K562 (cell line): Measurements from ENCODE around the gene ERICH6B. TPM values are rescaled to one million over a fixed set of nuclear protein-coding genes. Genes with fewer than 3 reads are reported as not detected.
A peak's percentile ranks its signal among the peaks of the same experiment; 100 is the strongest.

Source experiments
- ATAC-seq: fragments of 200-7000 bp; cut with Tn5 transposase; 3 replicates; pipeline ENCODE4 v1.9.1; 2020; ENCODE audit warnings: moderate library complexity
- BruUV-seq: library from RNA; stranded (reverse); fragments of 400-500 nt; replicated peaks from 2 replicates; lab custom pipeline; 2021; lab: Mats Ljungman, UMichigan
- CTCF ChIA-PET: fragments of 300-600 bp; formaldehyde crosslinking; extraction: SDS; loops from one replicate; lab custom pipeline; 2021; ENCODE audit warnings: low intra/inter-chr PET ratio; lab: Yijun Ruan, JAX
- POLR2A ChIA-PET: fragments of 300-600, 350-650 bp; sonication (Branson Sonifier 250); formaldehyde crosslinking; extraction: SDS; loops from one replicate; lab custom pipeline; 2021; ENCODE audit warnings: antibody characterized with exemption, inconsistent platforms; lab: Yijun Ruan, JAX
- DNase-seq, 4 experiments: peaks; one replicate each; pipeline versions ENCODE4 v3.0.0 to v3.0.0-alpha.2; 2011 to 2018; ENCODE audit warnings: low spot score in 3 of 4, mixed read lengths in 3 of 4; ENCODE audit errors: extremely low read depth in 1 of 4
- FAIRE-seq: peaks from 2 replicates; lab custom pipeline; 2011; peaks lifted over from hg19 to GRCh38; lab: Jason Lieb, UNC
- H2AFZ ChIP-seq: 2 replicates; pipeline ENCODE4 v1.6.0; 2011; ENCODE audit warnings: low read depth, low read length, control low read depth, inconsistent platforms
- H3K27ac ChIP-seq: fragments of 200-600 bp; 3 replicates; pipeline ENCODE4 v1.8.0; 2011; ENCODE audit warnings: low read depth, mild to moderate bottlenecking, control low read depth, inconsistent platforms, low read length, moderate library complexity, mixed read lengths; ENCODE audit errors: extremely low read depth
- H3K27me3 ChIP-seq, 2 experiments: fragments of 300-600 bp in 1 of 2; 2 replicates in 1 of 2; 3 replicates in 1 of 2; pipeline versions ENCODE4 v1.6.0 to v1.8.0; 2011; ENCODE audit warnings: inconsistent platforms in 2 of 2, low read length in 2 of 2, mild to moderate bottlenecking in 1 of 2, mixed read lengths in 1 of 2, moderate library complexity in 1 of 2; ENCODE audit not compliant: control insufficient read depth in 2 of 2, insufficient read depth in 2 of 2
- H3K36me3 ChIP-seq: fragments of 300-600 bp; 3 replicates; pipeline ENCODE4 v1.8.0; 2011; ENCODE audit warnings: mild to moderate bottlenecking, low read length, inconsistent platforms; ENCODE audit not compliant: control insufficient read depth, insufficient read depth
- H3K4me1 ChIP-seq, 2 experiments: fragments of 200-600 bp in 1 of 2; replicated peaks in 1 of 2; 2 replicates in 1 of 2; 3 replicates in 1 of 2; pipeline versions ENCODE4 v1.5.1 to v1.8.0; 2011; ENCODE audit warnings: inconsistent platforms in 2 of 2, low read length in 2 of 2, mild to moderate bottlenecking in 1 of 2, mixed read lengths in 1 of 2, moderate library complexity in 1 of 2; ENCODE audit not compliant: control insufficient read depth in 2 of 2, insufficient read depth in 2 of 2
- H3K4me2 ChIP-seq: 2 replicates; pipeline ENCODE4 v1.6.1; 2011; ENCODE audit warnings: low read length, control low read depth, inconsistent platforms, mixed read lengths; ENCODE audit not compliant: insufficient read depth
- H3K4me3 ChIP-seq: fragments of 200-600 bp; sonication (generic), shearing (Covaris generic); 2 replicates; pipeline ENCODE4 v1.5.1; 2016; ENCODE audit warnings: control low read depth, inconsistent platforms
- H3K79me2 ChIP-seq: fragments of 200-600 bp; 3 replicates; pipeline ENCODE4 v1.8.0; 2011; ENCODE audit warnings: low read length, inconsistent platforms; ENCODE audit not compliant: control insufficient read depth, insufficient read depth
- H3K9ac ChIP-seq, 2 experiments: 2 replicates each; pipeline versions ENCODE4 v1.6.0 to v1.6.1; 2011; ENCODE audit warnings: low read depth in 2 of 2, low read length in 2 of 2, control low read depth in 1 of 2, inconsistent platforms in 1 of 2, mild to moderate bottlenecking in 1 of 2, mixed read lengths in 1 of 2; ENCODE audit not compliant: insufficient read depth in 1 of 2
- H3K9me1 ChIP-seq: one replicate; pipeline ENCODE4 v1.6.0; 2011; ENCODE audit warnings: inconsistent platforms, mild to moderate bottlenecking, low read length, moderate library complexity; ENCODE audit not compliant: control insufficient read depth, insufficient read depth
- H3K9me3 ChIP-seq: replicated peaks from 2 replicates; pipeline ENCODE4 v1.5.1; 2011; ENCODE audit warnings: low read depth, low read length, inconsistent platforms; ENCODE audit not compliant: control insufficient read depth, insufficient read depth
- H4K20me1 ChIP-seq: replicated peaks from 2 replicates; pipeline ENCODE4 v1.6.1; 2011; ENCODE audit warnings: low read length, inconsistent platforms, mixed read lengths; ENCODE audit not compliant: control insufficient read depth, insufficient read depth
- CTCF ChIP-seq, 3 experiments: IDR thresholded peaks in 2 of 3; conservative IDR thresholded peaks in 1 of 3; 2 replicates each; pipeline ENCODE4 v1.5.1; 2011 to 2012; ENCODE audit warnings: low read length in 3 of 3, mild to moderate bottlenecking in 3 of 3, control low read depth in 2 of 3, improper control_type of control experiment in 1 of 3, inconsistent platforms in 1 of 3, low read depth in 1 of 3, mixed read lengths in 1 of 3, moderate library complexity in 1 of 3; ENCODE audit not compliant: insufficient read depth in 2 of 3
- FOXP4 ChIP-seq: sonication (generic); formaldehyde crosslinking; IDR thresholded peaks from 2 replicates; pipeline ENCODE4 v1.8.0; 2022; ENCODE audit warnings: mild to moderate bottlenecking, missing genetic modification reagents, borderline replicate concordance
- RAD21 ChIP-seq, 2 experiments: fragments of 250-450 bp in 1 of 2; fragments of 450-650 bp in 1 of 2; sonication (Bioruptor Pico) in 1 of 2; formaldehyde crosslinking in 1 of 2; IDR thresholded peaks in 1 of 2; conservative IDR thresholded peaks in 1 of 2; 2 replicates each; pipeline versions ENCODE4 v1.4.0 to v1.8.0; 2020 to 2022; ENCODE audit warnings: mild to moderate bottlenecking in 2 of 2, moderate library complexity in 1 of 2
- REST ChIP-seq, 2 experiments: fragments of 450-650 bp; formaldehyde crosslinking in 1 of 2; IDR thresholded peaks; 2 replicates each; pipeline versions ENCODE4 v1.4.0 to v1.6.1; 2014 to 2020; ENCODE audit warnings: mild to moderate bottlenecking in 2 of 2, borderline replicate concordance in 1 of 2, low read depth in 1 of 2
- SMAD2 ChIP-seq: fragments of 150-350 bp; IDR thresholded peaks from 2 replicates; pipeline ENCODE4 v1.6.1; 2014; ENCODE audit warnings: low read depth, mild to moderate bottlenecking, low read length
- WGBS: fragments of 100-300 bp; shearing (Covaris generic); methylation state at CpG from one replicate; pipeline ENCODE4 v1.1.6; 2016; ENCODE audit warnings: low coverage, mixed read lengths; ENCODE audit not compliant: insufficient coverage; ENCODE audit errors: missing lambda C conversion rate; 5-methylcytosine and 5-hydroxymethylcytosine counted together
- in situ Hi-C: fragments of 300-500 bp; cut with MboI; formaldehyde crosslinking; loops from 4 replicates; pipeline ENCODE4 v1.15.0; 2018; ENCODE audit warnings: inconsistent platforms, mixed read lengths
- intact Hi-C: fragments of 100-400 bp; cut with micrococcal nuclease; formaldehyde crosslinking; loops from 2 replicates; pipeline ENCODE4 v1.14.2; 2022
- polyA plus RNA-seq, 8 experiments: library from polyadenylated mRNA; depleted of rRNA in 4 of 8; stranded (reverse) in 5 of 8; unstranded in 3 of 8; fragments of >200 nt; fragmentation: Nextera tagmentation in 2 of 8; fragmentation: Illumina TruSeq in 1 of 8; extraction: Ambion mirVana in 2 of 8; extraction: Trizol in 1 of 8; gene quantifications; 2 replicates each; pipeline versions ENCODE4 v1.2.1 to v1.2.3, GENCODE V29; 2011 to 2014; ENCODE audit warnings: inconsistent platforms in 1 of 8, missing spikeins in 1 of 8
- total RNA-seq, 7 experiments: library from RNA; depleted of rRNA in 6 of 7; stranded (reverse); fragments of >200 nt in 6 of 7; fragmentation: Illumina TruSeq in 2 of 7; extraction: Trizol in 2 of 7; gene quantifications; 2 replicates each; pipeline versions ENCODE4 v1.2.1 to v1.2.3, GENCODE V29; 2011 to 2021; ENCODE audit warnings: low replicate concordance in 1 of 7

Gene ERICH6B
- total and polyA plus RNA-seq, 9 of the 15 experiments (the other 6 are each of a cell fraction or from before 2014, with no cell fraction given), result not detected

GRCh38 chr13:45623516-45624090 is 8.1 kb upstream of the ERICH6B start:
- Histone ChIP-seq H3K4me1 (no peaks in the 10 kb centered on the region), H3K9ac (no peak overlapping the region), H3K4me3 (no peak overlapping the region), H3K36me3 (no peaks in the 10 kb centered on the region), H3K9me1 (no peaks in the 10 kb centered on the region), H3K4me2 (no peak overlapping the region), H3K27me3 (peaks cover 0 to 4% of the 10 kb centered on the region in 2 experiments; a peak in 1 of 5 replicates), H3K27ac (no peak overlapping the region), H3K9me3 (no peaks in the 10 kb centered on the region), H3K79me2 (no peaks in the 10 kb centered on the region), H4K20me1 (no peaks in the 10 kb centered on the region), H2AFZ (no peak overlapping the region)
- WGBS, result 0% methylated on average over 5 of the region's 5 CpGs
- DNase-seq (peak; percentile 6 to 20 (median 14)), FAIRE-seq (peak; percentile 79), ATAC-seq (0 out of 3 replicates have a peak, but pooled peaks have one; percentile 49)
- in situ Hi-C loops, result no loop called here
- CTCF ChIA-PET, result interaction anchor here (2.3 kb wide), 1 partner anchor 94 kb away, joined by 15 read pairs; no protein-coding TSS in a partner anchor
- POLR2A ChIA-PET, result no interaction called here
- intact Hi-C loops, result loop anchor here (1.0 to 10.0 kb wide), 2 partner anchors 95 to 701 kb away; no protein-coding TSS in a partner anchor
- no TSS peak for BruUV-seq
- TF ChIP-seq SMAD2 (no peak), FOXP4 (CRISPR knock-in tag) (no peak), REST (IDR thresholded peaks at IDR 0.05; ENCODE audit: borderline replicate concordance) (peak; percentile 46; the same call in 1 of the 2 replicates), REST (CRISPR knock-in tag; IDR thresholded peaks at IDR 0.05; ENCODE audit: low read depth) (no peak), CTCF (IDR thresholded peaks at IDR 0.05 in 2 of 3, conservative IDR thresholded peaks at IDR 0.05 in 1 of 3; ENCODE audit: insufficient read depth in 2 of 3, low read depth in 1 of 3, low read length in 3 of 3) (peak; percentile 40 to 54 (median 41); a peak in 4 of 6 replicates), RAD21 (CRISPR knock-in tag; conservative IDR thresholded peaks at IDR 0.05 in 1 of 2, IDR thresholded peaks at IDR 0.05 in 1 of 2) (peak; percentile 57 to 64)
